Activated CD4-positive, alpha-beta T cell treated with anti-CD3 and anti-CD28 coated beads, Interleukin-10, Interleukin-2, amounts not matched to agents 100 ng/mL and 50 ng/mL, durations not matched to agents 16 hours and 8 hours (primary cell): Measurements from ENCODE around the gene RBM44.
"Not testable (repeated sequence)": the region's sequence is repeated elsewhere in the genome, so short reads cannot be mapped to it uniquely, and the experiment has no call there.

ENCODE experiments used
- DNase-seq: peaks from one replicate; pipeline ENCODE4 v3.0.0-alpha.2; 2020

RBM44 gene

GRCh38 chr2:237859082-237859433, 60.5 kb downstream of the RBM44 start:
- no peak for DNase-seq

- DNase-seq: peak; percentile 60
Measured at GRCh38 chr2:237859533-237860272, 61.1 kb downstream of the RBM44 start, which contains the start of gene RAMP1. RAMP1 (plus strand) TSS chr2:237859623; CDS start chr2:237859676, 53 bp downstream.

- no peak for DNase-seq
Measured at GRCh38 chr2:237860273-237860935, 61.8 kb downstream of the RBM44 start.

GRCh38 chr2:237861875-237862527, 63.4 kb downstream of the RBM44 start:
- no peak for DNase-seq

GRCh38 chr2:237862528-237862895, 63.9 kb downstream of the RBM44 start:
- DNase-seq: no peak

GRCh38 chr2:237863102-237863511, 64.5 kb downstream of the RBM44 start:
- DNase-seq: no peak

GRCh38 chr2:237863689-237864443, 65.3 kb downstream of the RBM44 start:
- no peak for DNase-seq

GRCh38 chr2:237864444-237864931, 65.9 kb downstream of the RBM44 start:
- DNase-seq: no peak

GRCh38 chr2:237864940-237865622, 66.5 kb downstream of the RBM44 start:
- no peak for DNase-seq

GRCh38 chr2:237865623-237866041, 67.1 kb downstream of the RBM44 start:
- DNase-seq: no peak

- DNase-seq: no peak
Measured at GRCh38 chr2:237866101-237866621, 67.6 kb downstream of the RBM44 start.

GRCh38 chr2:237867465-237867864, 68.9 kb downstream of the RBM44 start:
- no peak for DNase-seq

- DNase-seq: not testable (repeated sequence)
Measured at GRCh38 chr2:237868074-237868473, 69.5 kb downstream of the RBM44 start.

GRCh38 chr2:237868631-237869342, 70.2 kb downstream of the RBM44 start:
- DNase-seq: no peak

GRCh38 chr2:237869343-237870102, 70.9 kb downstream of the RBM44 start:
- DNase-seq: no peak

GRCh38 chr2:237870126-237870525, 71.5 kb downstream of the RBM44 start:
- no peak for DNase-seq

GRCh38 chr2:237870754-237871651, 72.4 kb downstream of the RBM44 start:
- DNase-seq: no peak

- DNase-seq: no peak
Measured at GRCh38 chr2:237872178-237872887, 73.8 kb downstream of the RBM44 start.

- DNase-seq: no peak
Measured at GRCh38 chr2:237873421-237873831, 74.8 kb downstream of the RBM44 start.
